ENCODE measurements around the gene DMXL1. TPM values are rescaled to one million over a fixed set of nuclear protein-coding genes. Genes with fewer than 3 reads are reported as not detected.
"Not testable (repeated sequence)": the region's sequence is repeated elsewhere in the genome, so short reads cannot be mapped to it uniquely, and the experiment has no call there.

The DMXL1 gene
- total RNA-seq, 1 experiment from 2014 or later, result 29.2 TPM

- intact Hi-C loops (cut with micrococcal nuclease; ENCODE audit: unreplicated experiment), result no loop called here
- Histone ChIP-seq H3K9me3 (ENCODE audit: control insufficient read depth, insufficient read depth, low read depth, low read length) (no peaks in the 10 kb centered on the region), H3K27ac (ENCODE audit: low read length) (no peak overlapping the region), H3K4me1 (ENCODE audit: control insufficient read depth, insufficient read depth, low read length) (no peaks in the 10 kb centered on the region), H3K27me3 (ENCODE audit: control insufficient read depth, insufficient read depth, low read length) (no peaks in the 10 kb centered on the region), H3K4me3 (ENCODE audit: low read depth in 2 of 2, low read length in 2 of 2) (no peak overlapping the region), H3K36me3 (ENCODE audit: control insufficient read depth, insufficient read depth, low read length) (peaks cover 3% of the 10 kb centered on the region; the same call in 1 of the 2 replicates)
- TF ChIP-seq SIN3A (IDR thresholded peaks at IDR 0.05; ENCODE audit: borderline replicate concordance, insufficient read depth, low read depth, low read length), result no peak
- no peak for TF ChIP-seq REST (IDR thresholded peaks at IDR 0.05; ENCODE audit: insufficient read depth in 1 of 2, low read depth in 2 of 2, low read length in 1 of 2)
- TF ChIP-seq TCF7L2 (IDR thresholded peaks at IDR 0.05; ENCODE audit: low read depth, low read length), result no peak
- BruUV-seq (replicated peaks), result no TSS peak
- CTCF ChIA-PET, result no interaction called here
- POLR2A ChIA-PET, result no interaction called here
- in situ Hi-C loops (cut with HindIII; ENCODE audit: low pct_unique_long_range_greater_than_20kb, low sequenced_read_pairs), result no loop called here
- DNase-seq (ENCODE audit: low read depth, low spot score) (no peak), ATAC-seq (no peak)
Observed at GRCh38 chr5:119131530-119132304, 60.8 kb downstream of the DMXL1 start.

GRCh38 chr5:119135743-119136142 is 64.9 kb downstream of the DMXL1 start:
- BruUV-seq (replicated peaks); H3K9me3 ChIP-seq (ENCODE audit: control insufficient read depth, insufficient read depth, low read depth, low read length); H3K4me3 ChIP-seq (ENCODE audit: low read depth in 2 of 2, low read length in 2 of 2); H3K27ac ChIP-seq (ENCODE audit: low read length); H3K36me3 ChIP-seq (ENCODE audit: control insufficient read depth, insufficient read depth, low read length); ATAC-seq; POLR2A ChIA-PET; CTCF ChIA-PET; intact Hi-C loops (cut with micrococcal nuclease; ENCODE audit: unreplicated experiment); H3K4me1 ChIP-seq (ENCODE audit: control insufficient read depth, insufficient read depth, low read length); in situ Hi-C loops (cut with HindIII; ENCODE audit: low pct_unique_long_range_greater_than_20kb, low sequenced_read_pairs); DNase-seq (ENCODE audit: low read depth, low spot score); H3K27me3 ChIP-seq (ENCODE audit: control insufficient read depth, insufficient read depth, low read length): not testable (repeated sequence)

- no peak for TF ChIP-seq REST (IDR thresholded peaks at IDR 0.05; ENCODE audit: insufficient read depth in 1 of 2, low read depth in 2 of 2, low read length in 1 of 2)
- TF ChIP-seq POLR2AphosphoS5 (IDR thresholded peaks at IDR 0.05; ENCODE audit: low read depth, low read length), result no peak
- no peak for TF ChIP-seq TCF7L2 (IDR thresholded peaks at IDR 0.05; ENCODE audit: low read depth, low read length)
- no peak for TF ChIP-seq CTCF (IDR thresholded peaks at IDR 0.05)
- TF ChIP-seq SIN3A (IDR thresholded peaks at IDR 0.05; ENCODE audit: borderline replicate concordance, insufficient read depth, low read depth, low read length), result no peak
- peaks cover 3% of the 10 kb centered on the region; the same call in 1 of the 2 replicates for H3K36me3 ChIP-seq (ENCODE audit: control insufficient read depth, insufficient read depth, low read length)
- H3K4me3 ChIP-seq (ENCODE audit: low read depth in 2 of 2, low read length in 2 of 2), result no peak overlapping the region
- H3K4me1 ChIP-seq (ENCODE audit: control insufficient read depth, insufficient read depth, low read length), result no peaks in the 10 kb centered on the region
- H3K27me3 ChIP-seq (ENCODE audit: control insufficient read depth, insufficient read depth, low read length), result no peaks in the 10 kb centered on the region
- DNase-seq (ENCODE audit: low read depth, low spot score) (no peak), ATAC-seq (no peak)
- H3K27ac ChIP-seq (ENCODE audit: low read length), result no peak overlapping the region
- intact Hi-C loops (cut with micrococcal nuclease; ENCODE audit: unreplicated experiment) (no loop called here), in situ Hi-C loops (cut with HindIII; ENCODE audit: low pct_unique_long_range_greater_than_20kb, low sequenced_read_pairs) (no loop called here)
- no peaks in the 10 kb centered on the region for H3K9me3 ChIP-seq (ENCODE audit: control insufficient read depth, insufficient read depth, low read depth, low read length)
- CTCF ChIA-PET, result no interaction called here
- POLR2A ChIA-PET, result no interaction called here
- BruUV-seq (replicated peaks), result no TSS peak
Observed at GRCh38 chr5:119136666-119137318, 65.9 kb downstream of the DMXL1 start.

Data from Panc1 (cell line).